Muscle layer of colon (tissue), 2 donors: ENCODE measurements around the gene TEDC1.

ENCODE experiments used
- H3K27ac ChIP-seq: one replicate; pipeline ENCODE4 v1.7.0; 2013; ENCODE audit warnings: low read depth, mild to moderate bottlenecking, low read length, moderate library complexity
- H3K27me3 ChIP-seq, 2 donors: one replicate each; pipeline ENCODE4 v1.7.0; 2013; ENCODE audit warnings: low read length in 2 of 2, mild to moderate bottlenecking in 2 of 2; ENCODE audit not compliant: insufficient read depth in 2 of 2, control insufficient read depth in 1 of 2
- H3K36me3 ChIP-seq: one replicate; pipeline ENCODE4 v1.7.0; 2013; ENCODE audit warnings: mild to moderate bottlenecking, low read length; ENCODE audit not compliant: insufficient read depth
- H3K4me1 ChIP-seq: one replicate; pipeline ENCODE4 v1.7.0; 2013; ENCODE audit warnings: mild to moderate bottlenecking, low read length; ENCODE audit not compliant: insufficient read depth
- H3K4me3 ChIP-seq, 2 donors: one replicate each; pipeline ENCODE4 v1.7.0; 2013; ENCODE audit warnings: low read length in 2 of 2, low read depth in 1 of 2, mild to moderate bottlenecking in 1 of 2, moderate library complexity in 1 of 2
- H3K9ac ChIP-seq: one replicate; pipeline ENCODE4 v1.7.0; 2013; ENCODE audit warnings: low read length
- H3K9me3 ChIP-seq: one replicate; pipeline ENCODE4 v1.7.0; 2013; ENCODE audit warnings: mild to moderate bottlenecking, low read length
- donor health status: abdominal sarcoma.
- donor health status: Adenocarcinoma of cecum.

TEDC1 gene

GRCh38 chr14:105508069-105508468 lies 17.0 kb downstream of the TEDC1 start:
- H3K36me3 ChIP-seq: no peaks in the 10 kb centered on the region

GRCh38 chr14:105508601-105509000 lies 17.6 kb downstream of the TEDC1 start:
- Histone ChIP-seq H3K9me3 (no peaks in the 10 kb centered on the region), H3K4me1 (no peaks in the 10 kb centered on the region), H3K4me3 (no peak overlapping the region), H3K27me3 (peaks cover 0 to 6% of the 10 kb centered on the region in 2 donors), H3K36me3 (no peaks in the 10 kb centered on the region), H3K27ac (no peak overlapping the region), H3K9ac (no peak overlapping the region)

More at GRCh38 chr14:105508069-105508468, 17.0 kb downstream of the TEDC1 start:
- H3K27ac ChIP-seq: no peak overlapping the region
- H3K9ac ChIP-seq: no peak overlapping the region
- peaks cover 0 to 6% of the 10 kb centered on the region in 2 donors for H3K27me3 ChIP-seq
- H3K9me3 ChIP-seq: no peaks in the 10 kb centered on the region
- no peak overlapping the region for H3K4me3 ChIP-seq
- no peaks in the 10 kb centered on the region for H3K4me1 ChIP-seq

GRCh38 chr14:105517096-105517495 lies 26.1 kb downstream of the TEDC1 start:
- Histone ChIP-seq H3K27ac (no peak overlapping the region), H3K4me3 (no peak overlapping the region), H3K36me3 (no peaks in the 10 kb centered on the region), H3K9me3 (no peaks in the 10 kb centered on the region), H3K4me1 (no peaks in the 10 kb centered on the region), H3K9ac (no peak overlapping the region), H3K27me3 (peaks cover 0 to 6% of the 10 kb centered on the region in 2 donors)

- no peak overlapping the region for H3K9ac ChIP-seq
- no peaks in the 10 kb centered on the region for H3K27me3 ChIP-seq
- H3K4me3 ChIP-seq: no peak overlapping the region
- H3K36me3 ChIP-seq: no peaks in the 10 kb centered on the region
- no peak overlapping the region for H3K27ac ChIP-seq
- H3K4me1 ChIP-seq: no peaks in the 10 kb centered on the region
- no peaks in the 10 kb centered on the region for H3K9me3 ChIP-seq
These were observed 29.1 kb downstream of the TEDC1 start for GRCh38 chr14:105519946-105520698.

GRCh38 chr14:105525326-105525725 lies 34.3 kb downstream of the TEDC1 start:
- Histone ChIP-seq H3K9ac (no peak overlapping the region), H3K9me3 (no peaks in the 10 kb centered on the region), H3K27me3 (peaks cover 0 to 25% of the 10 kb centered on the region in 2 donors), H3K36me3 (no peaks in the 10 kb centered on the region), H3K27ac (no peak overlapping the region), H3K4me1 (peaks cover 4% of the 10 kb centered on the region), H3K4me3 (no peak overlapping the region)

- Histone ChIP-seq H3K9ac (no peak within 1 kb of the TSS), H3K4me3 (peak within 1 kb of the TSS; percentile 38 to 49), H3K27me3 (peaks cover 0 to 25% of the 10 kb centered on the region in 2 donors), H3K36me3 (no peaks in the 10 kb centered on the region), H3K9me3 (no peaks in the 10 kb centered on the region), H3K27ac (no peak within 1 kb of the TSS), H3K4me1 (peaks cover 4% of the 10 kb centered on the region)
These were observed 35.1 kb downstream of the TEDC1 start, which contains the start of gene TMEM121 for GRCh38 chr14:105525861-105526775. Gene TMEM121, plus strand, starts transcription at chr14:105526583. Its CDS starts 2,252 bp downstream, at chr14:105528835.

- Histone ChIP-seq H3K4me3 (peak overlapping the region; percentile 37 to 49), H3K27ac (no peak overlapping the region), H3K9me3 (no peaks in the 10 kb centered on the region), H3K9ac (no peak overlapping the region), H3K4me1 (peaks cover 4% of the 10 kb centered on the region), H3K27me3 (peaks cover 0 to 25% of the 10 kb centered on the region in 2 donors), H3K36me3 (no peaks in the 10 kb centered on the region)
These were observed 35.8 kb downstream of the TEDC1 start for GRCh38 chr14:105526776-105527380.

- peaks cover 0 to 25% of the 10 kb centered on the region in 2 donors for H3K27me3 ChIP-seq
- peaks cover 4% of the 10 kb centered on the region for H3K4me1 ChIP-seq
- H3K27ac ChIP-seq: no peak overlapping the region
- H3K36me3 ChIP-seq: no peaks in the 10 kb centered on the region
- peak overlapping the region; percentile 49 to 66 for H3K4me3 ChIP-seq
- H3K9ac ChIP-seq: no peak overlapping the region
- H3K9me3 ChIP-seq: no peaks in the 10 kb centered on the region
These were observed 36.4 kb downstream of the TEDC1 start for GRCh38 chr14:105527381-105527825.

GRCh38 chr14:105527826-105528585 lies 37.0 kb downstream of the TEDC1 start:
- Histone ChIP-seq H3K9ac (no peak overlapping the region), H3K27ac (peak overlapping the region; percentile 58), H3K4me3 (peak overlapping the region; percentile 50 to 66)

GRCh38 chr14:105528586-105529318 lies 37.7 kb downstream of the TEDC1 start:
- Histone ChIP-seq H3K4me1 (peaks cover 4% of the 10 kb centered on the region), H3K4me3 (peak overlapping the region in 1 of 2 donors; percentile 16), H3K36me3 (no peaks in the 10 kb centered on the region), H3K9me3 (no peaks in the 10 kb centered on the region), H3K27me3 (peaks cover 0 to 25% of the 10 kb centered on the region in 2 donors), H3K9ac (no peak overlapping the region), H3K27ac (no peak overlapping the region)

More at GRCh38 chr14:105527826-105528585, 37.0 kb downstream of the TEDC1 start:
- Histone ChIP-seq H3K36me3 (no peaks in the 10 kb centered on the region), H3K9me3 (no peaks in the 10 kb centered on the region), H3K27me3 (peaks cover 0 to 25% of the 10 kb centered on the region in 2 donors), H3K4me1 (peaks cover 4% of the 10 kb centered on the region)
